H9 (cell line): ENCODE results near the gene AQP5. TPM values are rescaled to one million over a fixed set of nuclear protein-coding genes. Genes with fewer than 3 reads are reported as not detected.

Experiments
- DNase-seq: peaks from one replicate; pipeline ENCODE4 v3.0.0-alpha.2; 2017
- H2AFZ ChIP-seq: one replicate; pipeline ENCODE4 v1.6.1; 2013; ENCODE audit warnings: mild to moderate bottlenecking, low read length, control low read depth, moderate library complexity
- H2AK5ac ChIP-seq: 2 replicates; pipeline ENCODE4 v1.6.1; 2013; ENCODE audit warnings: low read length, control low read depth, mixed read lengths; ENCODE audit not compliant: insufficient read length
- H2BK120ac ChIP-seq: one replicate; pipeline ENCODE4 v1.6.1; 2013; ENCODE audit warnings: low read depth, mild to moderate bottlenecking, low read length, control low read depth, inconsistent platforms; ENCODE audit not compliant: poor library complexity, severe bottlenecking
- H2BK12ac ChIP-seq: 2 replicates; pipeline ENCODE4 v1.6.1; 2013; ENCODE audit warnings: low read length, control low read depth, mixed read lengths, low read depth; ENCODE audit not compliant: insufficient read length
- H2BK15ac ChIP-seq: 2 replicates; pipeline ENCODE4 v1.6.1; 2013; ENCODE audit warnings: low read depth, low read length, control low read depth
- H2BK20ac ChIP-seq: one replicate; pipeline ENCODE4 v1.6.1; 2013; ENCODE audit warnings: low read depth, mild to moderate bottlenecking, low read length, control low read depth, inconsistent platforms; ENCODE audit not compliant: poor library complexity, severe bottlenecking
- H2BK5ac ChIP-seq: 2 replicates; pipeline ENCODE4 v1.6.1; 2013; ENCODE audit warnings: low read length, control low read depth, mixed read lengths; ENCODE audit not compliant: insufficient read length
- H3K14ac ChIP-seq: 2 replicates; pipeline ENCODE4 v1.6.1; 2013; ENCODE audit warnings: low read length, control low read depth; ENCODE audit not compliant: insufficient read depth
- H3K18ac ChIP-seq: 2 replicates; pipeline ENCODE4 v1.6.1; 2013; ENCODE audit warnings: low read depth, mild to moderate bottlenecking, mixed read lengths, low read length, control low read depth; ENCODE audit not compliant: insufficient read length
- H3K23ac ChIP-seq: 2 replicates; pipeline ENCODE4 v1.6.1; 2013; ENCODE audit warnings: low read length, control low read depth, mixed read lengths, low read depth; ENCODE audit not compliant: insufficient read length
- H3K23me2 ChIP-seq: 2 replicates; pipeline ENCODE4 v1.6.1; 2013; ENCODE audit warnings: low read depth, mild to moderate bottlenecking, mixed read lengths, low read length, control low read depth; ENCODE audit not compliant: insufficient read length, poor library complexity, severe bottlenecking
- H3K27ac ChIP-seq: 2 replicates; pipeline ENCODE4 v1.5.1; 2013; ENCODE audit warnings: low read length, control low read depth, mixed read lengths, low read depth; ENCODE audit not compliant: insufficient read length
- H3K27me3 ChIP-seq: 2 replicates; pipeline ENCODE4 v1.6.1; 2013; ENCODE audit warnings: low read length, control low read depth, inconsistent platforms; ENCODE audit not compliant: insufficient read depth
- H3K4ac ChIP-seq: 2 replicates; pipeline ENCODE4 v1.6.1; 2013; ENCODE audit warnings: low read depth, mild to moderate bottlenecking, control low read depth, inconsistent platforms, low read length, moderate library complexity
- H3K4me1 ChIP-seq: 2 replicates; pipeline ENCODE4 v1.6.1; 2013; ENCODE audit warnings: low read length, control low read depth, inconsistent platforms; ENCODE audit not compliant: insufficient read depth
- H3K4me2 ChIP-seq: 2 replicates; pipeline ENCODE4 v1.6.1; 2013; ENCODE audit warnings: low read length, control low read depth, mixed read lengths; ENCODE audit not compliant: insufficient read length, insufficient read depth
- H3K56ac ChIP-seq: 2 replicates; pipeline ENCODE4 v1.6.1; 2013; ENCODE audit warnings: low read depth, mild to moderate bottlenecking, mixed read lengths, low read length, control low read depth; ENCODE audit not compliant: insufficient read length
- H3K79me1 ChIP-seq: 2 replicates; pipeline ENCODE4 v1.6.1; 2013; ENCODE audit warnings: low read depth, mild to moderate bottlenecking, moderate library complexity, low read length, control low read depth, inconsistent platforms; ENCODE audit not compliant: insufficient read depth, poor library complexity, severe bottlenecking
- H3K79me2 ChIP-seq: 2 replicates; pipeline ENCODE4 v1.6.1; 2013; ENCODE audit warnings: low read length, control low read depth, inconsistent platforms; ENCODE audit not compliant: insufficient read depth
- H3K9ac ChIP-seq: 2 replicates; pipeline ENCODE4 v1.6.1; 2013; ENCODE audit warnings: low read length, control low read depth, mixed read lengths; ENCODE audit not compliant: insufficient read length; ENCODE audit errors: extremely low read depth
- H3K9me3 ChIP-seq: one replicate; pipeline ENCODE4 v1.6.1; 2013; ENCODE audit warnings: low read depth, low read length, inconsistent platforms; ENCODE audit not compliant: control insufficient read depth
- H3T11ph ChIP-seq: one replicate; pipeline ENCODE4 v1.6.1; 2013; ENCODE audit warnings: mild to moderate bottlenecking, low read length, control low read depth, inconsistent platforms
- H4K20me1 ChIP-seq: one replicate; pipeline ENCODE4 v1.6.1; 2013; ENCODE audit not compliant: control insufficient read depth, insufficient read length, insufficient read depth
- H4K5ac ChIP-seq: 2 replicates; pipeline ENCODE4 v1.6.1; 2013; ENCODE audit warnings: low read depth, mild to moderate bottlenecking, mixed read lengths, low read length, control low read depth; ENCODE audit not compliant: insufficient read length
- H4K8ac ChIP-seq: replicated peaks from 2 replicates; pipeline ENCODE4 v1.6.1; 2013; ENCODE audit warnings: low read length, control low read depth, mixed read lengths, low read depth; ENCODE audit not compliant: insufficient read length
- H4K91ac ChIP-seq: 2 replicates; pipeline ENCODE4 v1.6.1; 2013; ENCODE audit warnings: low read depth, mild to moderate bottlenecking, moderate library complexity, mixed read lengths, low read length, control low read depth; ENCODE audit not compliant: insufficient read length
- H3K27ac Mint-ChIP-seq, 3 experiments: 2 replicates in 2 of 3; 3 replicates in 1 of 3; pipeline ENCODE4 v1.8.0; 2020 to 2021; ENCODE audit warnings: mixed read lengths in 3 of 3, mild to moderate bottlenecking in 1 of 3, moderate library complexity in 1 of 3
- H3K27me3 Mint-ChIP-seq: 2 replicates; pipeline ENCODE4 v1.8.0; 2021; ENCODE audit warnings: low read depth, mild to moderate bottlenecking, moderate library complexity, mixed read lengths
- H3K36me3 Mint-ChIP-seq, 3 experiments: 2 replicates in 2 of 3; 3 replicates in 1 of 3; pipeline ENCODE4 v1.8.0; 2020 to 2021; ENCODE audit warnings: low read depth in 3 of 3, mixed read lengths in 3 of 3; ENCODE audit not compliant: insufficient read depth in 1 of 3
- H3K4me1 Mint-ChIP-seq, 2 experiments: 2 replicates each; pipeline ENCODE4 v1.8.0; 2020; ENCODE audit warnings: mixed read lengths in 2 of 2
- H3K4me3 Mint-ChIP-seq, 2 experiments: 2 replicates in 1 of 2; 3 replicates in 1 of 2; pipeline ENCODE4 v1.8.0; 2020 to 2021; ENCODE audit warnings: mild to moderate bottlenecking in 2 of 2, mixed read lengths in 2 of 2, moderate library complexity in 1 of 2
- H3K9me3 Mint-ChIP-seq, 2 experiments: 2 replicates in 1 of 2; 3 replicates in 1 of 2; pipeline ENCODE4 v1.8.0; 2020; ENCODE audit warnings: mild to moderate bottlenecking in 2 of 2, mixed read lengths in 2 of 2, moderate library complexity in 1 of 2
- WGBS: extraction: QIAGEN DNeasy Blood & Tissue Kit; methylation state at CpG from one replicate; pipeline ENCODE4 v1.1.7; 2013; ENCODE audit warnings: missing lambda C conversion rate, low lambda C conversion rate, mixed read lengths; ENCODE audit not compliant: insufficient read length; ENCODE audit errors: extremely low coverage; 5-methylcytosine and 5-hydroxymethylcytosine counted together
- total RNA-seq: library from RNA; stranded (reverse); gene quantifications from 2 replicates; pipeline ENCODE4 v1.2.1, GENCODE V29; 2021
- TF ChIP-seq, protein P1 (sequence below): fragments of 200-600 bp; sonication (generic); conservative IDR thresholded peaks from 3 replicates; pipeline ENCODE4 v1.8.0; 2021; ENCODE audit warnings: antibody characterized with exemption, mild to moderate bottlenecking

The AQP5 gene
- total RNA-seq, 1 experiment from 2014 or later, result 2.8 TPM

DNA sequence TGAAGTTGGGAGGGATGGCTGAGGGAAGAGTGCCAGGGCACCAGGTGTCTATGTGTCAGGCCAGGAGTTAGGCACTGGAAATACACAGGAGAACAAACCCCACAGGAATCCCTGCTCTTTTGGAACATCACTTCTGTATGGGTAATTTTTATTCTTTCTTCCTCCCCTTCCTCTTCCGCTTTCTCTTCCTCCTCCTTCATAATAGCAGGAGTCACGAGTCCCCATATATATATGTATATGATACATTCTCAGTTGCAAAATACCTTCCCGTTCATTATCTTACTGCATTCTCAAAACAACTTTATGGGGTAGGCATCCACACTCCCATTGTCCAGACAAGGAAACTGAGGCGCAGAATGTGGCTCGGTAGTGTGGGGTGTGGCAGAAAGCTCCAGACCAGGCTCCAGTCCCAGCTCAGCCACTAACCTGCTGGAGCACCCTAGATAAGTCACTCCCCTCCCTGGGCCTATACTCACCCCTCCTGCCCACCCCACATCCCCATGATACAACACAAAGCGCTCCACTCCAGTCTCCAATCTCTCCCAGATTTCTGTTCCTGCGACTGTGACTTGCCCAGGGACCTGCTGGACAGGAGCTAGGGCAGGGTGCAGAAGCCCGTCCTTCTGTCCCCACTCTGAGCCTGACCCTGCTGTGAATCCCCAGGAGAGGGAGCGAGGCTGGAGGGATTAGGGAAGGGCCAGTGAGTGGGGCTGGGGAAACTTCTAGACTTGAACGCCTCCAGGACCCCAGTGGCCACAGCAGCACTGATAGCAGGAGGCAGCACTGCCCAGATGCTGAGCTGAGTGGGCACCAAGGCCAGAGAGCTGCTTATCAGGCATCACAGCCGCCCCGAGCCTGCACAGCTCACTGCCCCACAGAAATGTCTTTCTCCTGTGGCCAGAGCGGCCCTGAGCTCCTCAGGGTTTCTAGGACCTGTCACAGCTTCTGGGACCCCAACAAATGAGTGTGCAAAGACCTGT lies 12.5 kb upstream of the AQP5 start:
- H3K27ac ChIP-seq, result no peak overlapping the region
- H3K9ac ChIP-seq, result no peak overlapping the region
- DNase-seq, result no peak
- no peak overlapping the region for H3K56ac ChIP-seq
- H3K4me1 ChIP-seq, result no peaks in the 10 kb centered on the region; the same call in 1 of the 2 replicates
- no peak overlapping the region for H2BK120ac ChIP-seq
- no peaks in the 10 kb centered on the region for H3K36me3 Mint-ChIP-seq
- no peak overlapping the region for H2BK20ac ChIP-seq
- H4K8ac ChIP-seq, result no peak overlapping the region
- no CpG with 5 or more reads among the region's 13 CpGs for WGBS
- H2AFZ ChIP-seq, result no peak overlapping the region
- no peak overlapping the region for H4K5ac ChIP-seq
- H3K27me3 Mint-ChIP-seq, result peaks cover 18% of the 10 kb centered on the region
- H3K23me2 ChIP-seq, result peaks cover 5% of the 10 kb centered on the region
- H2AK5ac ChIP-seq, result no peak overlapping the region
- H3K9me3 Mint-ChIP-seq, result no peaks in the 10 kb centered on the region
- H4K20me1 ChIP-seq, result no peaks in the 10 kb centered on the region
- H2BK15ac ChIP-seq, result no peak overlapping the region
- no peak overlapping the region for H3K4ac ChIP-seq
- H3K4me2 ChIP-seq, result no peak overlapping the region
- H3K4me3 Mint-ChIP-seq, result no peak overlapping the region
- H3K27ac Mint-ChIP-seq, result peak overlapping the region in 1 of 3 experiments; percentile 53; a peak in 1 of 7 replicates
- no peak overlapping the region for H2BK5ac ChIP-seq
- no peak overlapping the region for H3K14ac ChIP-seq
- no peaks in the 10 kb centered on the region for H3K79me1 ChIP-seq
- no peaks in the 10 kb centered on the region for H3K9me3 ChIP-seq
- H3K79me2 ChIP-seq, result no peaks in the 10 kb centered on the region
- no peak overlapping the region for H3K23ac ChIP-seq
- H3T11ph ChIP-seq, result no peak overlapping the region
- no peaks in the 10 kb centered on the region for H3K27me3 ChIP-seq
- no peak overlapping the region for H2BK12ac ChIP-seq
- TF ChIP-seq, protein P1, sequence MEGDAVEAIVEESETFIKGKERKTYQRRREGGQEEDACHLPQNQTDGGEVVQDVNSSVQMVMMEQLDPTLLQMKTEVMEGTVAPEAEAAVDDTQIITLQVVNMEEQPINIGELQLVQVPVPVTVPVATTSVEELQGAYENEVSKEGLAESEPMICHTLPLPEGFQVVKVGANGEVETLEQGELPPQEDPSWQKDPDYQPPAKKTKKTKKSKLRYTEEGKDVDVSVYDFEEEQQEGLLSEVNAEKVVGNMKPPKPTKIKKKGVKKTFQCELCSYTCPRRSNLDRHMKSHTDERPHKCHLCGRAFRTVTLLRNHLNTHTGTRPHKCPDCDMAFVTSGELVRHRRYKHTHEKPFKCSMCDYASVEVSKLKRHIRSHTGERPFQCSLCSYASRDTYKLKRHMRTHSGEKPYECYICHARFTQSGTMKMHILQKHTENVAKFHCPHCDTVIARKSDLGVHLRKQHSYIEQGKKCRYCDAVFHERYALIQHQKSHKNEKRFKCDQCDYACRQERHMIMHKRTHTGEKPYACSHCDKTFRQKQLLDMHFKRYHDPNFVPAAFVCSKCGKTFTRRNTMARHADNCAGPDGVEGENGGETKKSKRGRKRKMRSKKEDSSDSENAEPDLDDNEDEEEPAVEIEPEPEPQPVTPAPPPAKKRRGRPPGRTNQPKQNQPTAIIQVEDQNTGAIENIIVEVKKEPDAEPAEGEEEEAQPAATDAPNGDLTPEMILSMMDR, result no peak
- H3K18ac ChIP-seq, result no peak overlapping the region
- no peak overlapping the region for H4K91ac ChIP-seq
- peaks cover 30 to 37% of the 10 kb centered on the region in 2 experiments for H3K4me1 Mint-ChIP-seq
